GM12892 (cell line): Measurements from ENCODE around the gene HES3.

Experiments
- DNase-seq: peaks from one replicate; pipeline ENCODE4 v3.0.0; 2011; ENCODE audit not compliant: insufficient read length
- FAIRE-seq: peaks from 2 replicates; lab custom pipeline; 2011; peaks lifted over from hg19 to GRCh38; lab: Jason Lieb, UNC
- POLR2A ChIP-seq: IDR thresholded peaks from 2 replicates; pipeline ENCODE4 v1.6.1; 2011; ENCODE audit warnings: low read depth, low read length, control low read depth
- POLR2AphosphoS5 ChIP-seq: IDR thresholded peaks from 2 replicates; pipeline ENCODE4 v1.6.1; 2011; ENCODE audit warnings: low read depth, low read length, control low read depth
- TAF1 ChIP-seq: IDR thresholded peaks from 2 replicates; pipeline ENCODE4 v1.6.1; 2011; ENCODE audit warnings: low read depth, mild to moderate bottlenecking, control low read depth, low read length, borderline replicate concordance

Gene HES3

GRCh38 chr1:6249739-6250689 lies 6.0 kb downstream of the HES3 start:
- no peak for TF ChIP-seq POLR2AphosphoS5
- no peak for TF ChIP-seq TAF1
- TF ChIP-seq POLR2A: no peak
- DNase-seq (no peak), FAIRE-seq (no peak)

DNA sequence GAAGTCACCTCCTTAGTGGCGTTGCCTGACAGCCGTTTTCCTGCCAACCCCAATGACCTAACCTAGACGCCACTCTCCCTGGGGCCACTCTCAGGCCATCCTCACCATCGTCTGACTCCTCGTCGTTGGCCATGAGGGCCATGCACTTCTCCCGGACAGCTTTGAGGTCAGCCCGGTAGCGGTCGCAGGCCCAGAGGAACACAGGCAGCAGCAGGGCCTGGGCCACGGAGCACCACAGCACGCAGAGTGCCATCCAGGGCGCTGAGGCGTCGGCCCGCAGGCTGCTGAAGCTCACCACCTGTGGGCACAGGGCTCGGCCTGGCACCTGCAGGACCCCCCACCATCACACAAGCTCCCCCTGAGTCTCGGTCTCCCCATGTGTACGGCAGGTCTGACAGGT lies 7.3 kb downstream of the HES3 start:
- DNase-seq (no peak), FAIRE-seq (no peak)
- TF ChIP-seq POLR2AphosphoS5: no peak
- TF ChIP-seq POLR2A: no peak
- TF ChIP-seq TAF1: no peak

- no peak for FAIRE-seq
- DNase-seq: no peak
- TF ChIP-seq POLR2AphosphoS5 (no peak), TAF1 (no peak), POLR2A (no peak)
Measured at GRCh38 chr1:6251681-6252373, 7.8 kb downstream of the HES3 start.

GRCh38 chr1:6252374-6252710 lies 8.4 kb downstream of the HES3 start:
- DNase-seq (no peak), FAIRE-seq (no peak)
- no peak for TF ChIP-seq POLR2AphosphoS5
- TF ChIP-seq TAF1: no peak
- no peak for TF ChIP-seq POLR2A

GRCh38 chr1:6253380-6253779 lies 9.4 kb downstream of the HES3 start:
- FAIRE-seq (no peak), DNase-seq (no peak)
- TF ChIP-seq POLR2A: no peak
- TF ChIP-seq POLR2AphosphoS5: no peak

- TF ChIP-seq POLR2A: no peak
- no peak for TF ChIP-seq TAF1
- TF ChIP-seq POLR2AphosphoS5: no peak
- DNase-seq: no peak
- no peak for FAIRE-seq
Measured at GRCh38 chr1:6254691-6255090, 10.7 kb downstream of the HES3 start.

DNA sequence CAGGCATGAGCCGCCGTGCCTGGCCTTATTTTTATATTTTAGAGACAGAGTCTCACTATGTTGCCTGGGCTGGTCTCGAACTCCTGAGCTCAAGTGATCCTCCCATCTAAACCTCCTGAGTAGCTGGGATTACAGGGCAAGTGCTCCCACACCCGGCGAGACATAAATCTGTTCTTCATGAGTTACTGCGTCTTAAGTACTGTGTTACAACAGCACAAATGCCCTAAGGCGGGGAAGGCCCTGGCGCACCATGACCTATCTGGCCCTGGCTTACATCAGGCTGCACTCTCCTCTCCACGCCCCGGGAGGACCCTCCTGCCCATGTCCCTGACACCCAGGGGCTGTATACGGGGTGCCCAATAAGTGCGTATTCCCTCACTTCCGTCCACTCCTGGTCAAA lies 12.7 kb downstream of the HES3 start:
- no peak for DNase-seq
- no peak for FAIRE-seq
- TF ChIP-seq POLR2AphosphoS5 (no peak), POLR2A (no peak), TAF1 (no peak)

GRCh38 chr1:6257541-6258069 lies 13.6 kb downstream of the HES3 start:
- FAIRE-seq: no peak
- TF ChIP-seq POLR2AphosphoS5 (no peak), POLR2A (no peak), TAF1 (no peak)
- no peak for DNase-seq

- TF ChIP-seq POLR2AphosphoS5: no peak
- no peak for TF ChIP-seq TAF1
- no peak for TF ChIP-seq POLR2A
- FAIRE-seq (no peak), DNase-seq (no peak)
Measured at GRCh38 chr1:6258675-6259074, 14.7 kb downstream of the HES3 start.

GRCh38 chr1:6259491-6260362 lies 15.7 kb downstream of the HES3 start:
- peak; percentile 77 for FAIRE-seq
- peak; percentile 89 for DNase-seq
- TF ChIP-seq POLR2AphosphoS5: no peak
- TF ChIP-seq TAF1: no peak
- TF ChIP-seq POLR2A: no peak

GRCh38 chr1:6260433-6260934 lies 16.5 kb downstream of the HES3 start:
- peak; percentile 50 for DNase-seq
- FAIRE-seq: no peak
- TF ChIP-seq POLR2A (no peak), TAF1 (no peak), POLR2AphosphoS5 (no peak)
